Activated CD4-positive, alpha-beta T cell treated with anti-CD3 and anti-CD28 coated beads, Interleukin-2, amount 10 ng/mL, durations not matched to agents 24 days and 14 days (primary cell): ENCODE measurements around the gene EIF4A3. TPM values are rescaled to one million over a fixed set of nuclear protein-coding genes. Genes with fewer than 3 reads are reported as not detected.
A peak's percentile ranks its signal among the peaks of the same experiment; 100 is the strongest.

ENCODE experiments used
- DNase-seq: peaks from one replicate; pipeline ENCODE4 v3.0.0; 2022
- H3K27ac Mint-ChIP-seq: one replicate; pipeline ENCODE4 v1.8.0; 2022; ENCODE audit warnings: mild to moderate bottlenecking, mixed read lengths
- H3K27me3 Mint-ChIP-seq: one replicate; pipeline ENCODE4 v1.8.0; 2022; ENCODE audit warnings: mixed read lengths
- H3K36me3 Mint-ChIP-seq: one replicate; pipeline ENCODE4 v1.8.0; 2022; ENCODE audit warnings: low read depth, mild to moderate bottlenecking, mixed read lengths
- H3K4me1 Mint-ChIP-seq: one replicate; pipeline ENCODE4 v1.8.0; 2021; ENCODE audit warnings: mixed read lengths
- H3K4me3 Mint-ChIP-seq: one replicate; pipeline ENCODE4 v1.8.0; 2022; ENCODE audit warnings: mild to moderate bottlenecking, moderate library complexity, mixed read lengths
- H3K9me3 Mint-ChIP-seq: one replicate; pipeline ENCODE4 v1.8.0; 2021; ENCODE audit warnings: mixed read lengths
- intact Hi-C: fragments of 100-400 bp; cut with micrococcal nuclease; formaldehyde crosslinking; loops from one replicate; pipeline ENCODE4 v1.15.1; 2023
- total RNA-seq: library from RNA; stranded (reverse); gene quantifications from 2 replicates; pipeline ENCODE4 v1.2.3, GENCODE V29; 2022

The EIF4A3 gene
- total RNA-seq, 1 donor from 2014 or later, result 192 TPM

- peaks cover 3% of the 10 kb centered on the region for H3K4me1 Mint-ChIP-seq
- H3K36me3 Mint-ChIP-seq, result peaks cover 80% of the 10 kb centered on the region
- intact Hi-C loops, result no loop called here
- no peak for DNase-seq
- no peak overlapping the region for H3K4me3 Mint-ChIP-seq
- peak overlapping the region; percentile 25 for H3K27ac Mint-ChIP-seq
- no peaks in the 10 kb centered on the region for H3K9me3 Mint-ChIP-seq
- H3K27me3 Mint-ChIP-seq, result no peaks in the 10 kb centered on the region
These were observed 9.8 kb downstream of the EIF4A3 start for GRCh38 chr17:80137131-80137530.

DNA sequence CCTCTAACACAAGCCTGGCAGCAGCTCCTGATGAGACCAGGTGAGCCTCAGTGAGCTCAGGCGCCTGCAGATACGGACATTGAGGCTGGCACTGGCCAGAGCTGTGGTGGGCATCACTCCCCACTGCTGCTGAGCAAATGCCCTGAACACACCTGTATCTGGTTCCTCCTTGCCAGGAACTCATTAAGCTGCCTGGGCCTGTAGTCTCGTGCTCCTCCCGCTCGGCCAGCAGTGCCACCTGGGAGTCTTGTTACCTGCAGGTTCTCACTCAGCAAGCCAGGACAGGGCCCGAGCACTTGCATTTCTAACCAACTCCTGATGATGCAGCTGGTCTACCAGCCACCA is 13.3 kb downstream of the EIF4A3 start:
- no peak for DNase-seq
- Mint-ChIP-seq H3K4me3 (no peak overlapping the region), H3K9me3 (no peaks in the 10 kb centered on the region), H3K27ac (no peak overlapping the region), H3K36me3 (peaks cover 50% of the 10 kb centered on the region), H3K4me1 (no peaks in the 10 kb centered on the region), H3K27me3 (peaks cover 10% of the 10 kb centered on the region)
- intact Hi-C loops, result no loop called here

GRCh38 chr17:80132906-80133625 is 13.9 kb downstream of the EIF4A3 start:
- intact Hi-C loops, result no loop called here
- H3K4me1 Mint-ChIP-seq, result no peaks in the 10 kb centered on the region
- no peak overlapping the region for H3K4me3 Mint-ChIP-seq
- peaks cover 15% of the 10 kb centered on the region for H3K27me3 Mint-ChIP-seq
- H3K36me3 Mint-ChIP-seq, result peaks cover 47% of the 10 kb centered on the region
- no peak for DNase-seq
- no peak overlapping the region for H3K27ac Mint-ChIP-seq
- H3K9me3 Mint-ChIP-seq, result no peaks in the 10 kb centered on the region

DNA sequence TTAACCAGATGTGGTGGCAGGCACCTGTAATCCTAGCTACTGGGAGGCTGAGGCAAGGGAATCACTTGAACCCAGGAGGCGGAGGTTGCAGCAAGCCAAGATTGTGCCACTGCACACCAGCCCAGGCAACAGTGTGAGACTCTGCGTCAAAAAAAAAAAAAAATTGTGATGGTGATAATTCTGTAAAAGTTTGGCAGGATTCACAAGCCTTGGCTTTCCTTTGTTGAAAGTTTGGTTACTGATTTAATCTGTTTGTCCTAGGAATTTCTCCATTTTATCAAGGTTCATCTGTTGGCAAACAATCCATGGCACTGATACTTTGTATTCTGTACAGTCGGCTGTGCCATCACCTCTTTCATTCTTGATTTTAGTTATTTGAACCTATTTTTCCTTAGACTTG is 15.9 kb downstream of the EIF4A3 start:
- no peaks in the 10 kb centered on the region for H3K9me3 Mint-ChIP-seq
- H3K4me1 Mint-ChIP-seq, result no peaks in the 10 kb centered on the region
- H3K27me3 Mint-ChIP-seq, result peaks cover 26% of the 10 kb centered on the region
- intact Hi-C loops, result no loop called here
- no peak for DNase-seq
- peaks cover 27% of the 10 kb centered on the region for H3K36me3 Mint-ChIP-seq
- no peak overlapping the region for H3K4me3 Mint-ChIP-seq
- no peak overlapping the region for H3K27ac Mint-ChIP-seq

GRCh38 chr17:80129006-80129565 is 17.8 kb downstream of the EIF4A3 start:
- intact Hi-C loops, result no loop called here
- Mint-ChIP-seq H3K27me3 (peaks cover 28% of the 10 kb centered on the region), H3K36me3 (peaks cover 13% of the 10 kb centered on the region), H3K4me3 (no peak overlapping the region), H3K27ac (no peak overlapping the region), H3K4me1 (no peaks in the 10 kb centered on the region), H3K9me3 (no peaks in the 10 kb centered on the region)
- DNase-seq, result no peak

DNA sequence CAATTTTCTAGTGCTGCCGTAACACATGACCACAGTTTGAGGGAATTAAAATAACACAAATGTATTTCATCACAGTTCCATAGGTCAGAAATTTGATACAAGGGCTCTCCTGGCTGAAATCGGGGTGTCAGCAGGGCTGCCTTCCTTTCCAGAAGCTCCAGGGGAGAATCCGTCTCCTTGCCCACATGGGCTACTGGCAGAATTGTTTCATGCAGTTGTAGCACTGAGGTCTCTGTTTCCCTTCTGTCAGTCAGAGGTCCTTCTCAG is 20.5 kb downstream of the EIF4A3 start:
- Mint-ChIP-seq H3K9me3 (no peaks in the 10 kb centered on the region), H3K27ac (no peak overlapping the region), H3K4me1 (no peaks in the 10 kb centered on the region), H3K27me3 (peaks cover 28% of the 10 kb centered on the region), H3K36me3 (no peaks in the 10 kb centered on the region), H3K4me3 (no peak overlapping the region)
- intact Hi-C loops, result no loop called here
- no peak for DNase-seq

DNA sequence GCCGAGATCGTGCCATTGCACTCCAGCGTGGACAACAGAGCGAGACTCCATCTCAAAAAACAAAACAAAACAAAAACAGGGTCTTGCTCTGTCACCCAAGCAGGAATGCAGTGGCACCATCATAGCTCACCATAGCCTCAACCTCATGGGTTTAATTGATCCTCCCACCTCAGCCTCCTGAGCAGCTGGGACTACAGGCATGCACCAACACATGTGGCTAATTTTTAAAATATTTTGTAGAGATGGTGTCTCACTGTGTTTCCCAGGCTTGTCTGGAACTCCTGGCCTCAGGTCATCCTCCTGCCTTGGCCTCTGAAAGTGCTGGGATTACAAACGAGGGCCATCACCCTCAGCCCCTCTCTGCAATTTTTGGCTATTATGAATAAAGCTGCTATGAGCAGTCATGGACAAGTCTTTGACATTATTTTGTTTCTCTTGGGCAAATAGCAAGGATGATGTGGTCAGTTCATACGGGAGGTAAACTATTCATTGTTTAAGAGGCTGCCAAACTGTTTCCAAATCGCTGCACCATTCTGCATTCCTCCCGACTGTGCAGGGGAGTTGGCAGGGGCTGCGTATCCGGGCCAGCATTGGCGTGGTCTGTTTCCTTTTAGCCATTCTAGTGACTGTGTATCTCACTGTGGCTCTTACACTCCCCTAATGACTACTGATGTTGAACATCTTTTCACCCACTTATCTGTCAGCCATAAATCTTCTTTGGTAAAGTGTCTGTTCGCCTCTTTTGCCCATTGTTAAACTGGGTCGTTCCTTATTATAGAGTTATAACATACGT is 21.1 kb downstream of the EIF4A3 start:
- no peak overlapping the region for H3K4me3 Mint-ChIP-seq

GRCh38 chr17:80124351-80124981 is 22.5 kb downstream of the EIF4A3 start:
- intact Hi-C loops, result no loop called here
- no peak overlapping the region for H3K4me3 Mint-ChIP-seq
- H3K9me3 Mint-ChIP-seq, result no peaks in the 10 kb centered on the region
- H3K4me1 Mint-ChIP-seq, result no peaks in the 10 kb centered on the region
- no peak overlapping the region for H3K27ac Mint-ChIP-seq
- H3K27me3 Mint-ChIP-seq, result peaks cover 25% of the 10 kb centered on the region
- H3K36me3 Mint-ChIP-seq, result no peaks in the 10 kb centered on the region
- DNase-seq, result no peak

More for the DNA sequence above, 21.1 kb downstream of the EIF4A3 start:
- H3K36me3 Mint-ChIP-seq, result no peaks in the 10 kb centered on the region
- H3K27me3 Mint-ChIP-seq, result peaks cover 28% of the 10 kb centered on the region
- no peak for DNase-seq
- no peaks in the 10 kb centered on the region for H3K9me3 Mint-ChIP-seq
- H3K4me1 Mint-ChIP-seq, result no peaks in the 10 kb centered on the region
- no peak overlapping the region for H3K27ac Mint-ChIP-seq
- intact Hi-C loops, result no loop called here

DNA sequence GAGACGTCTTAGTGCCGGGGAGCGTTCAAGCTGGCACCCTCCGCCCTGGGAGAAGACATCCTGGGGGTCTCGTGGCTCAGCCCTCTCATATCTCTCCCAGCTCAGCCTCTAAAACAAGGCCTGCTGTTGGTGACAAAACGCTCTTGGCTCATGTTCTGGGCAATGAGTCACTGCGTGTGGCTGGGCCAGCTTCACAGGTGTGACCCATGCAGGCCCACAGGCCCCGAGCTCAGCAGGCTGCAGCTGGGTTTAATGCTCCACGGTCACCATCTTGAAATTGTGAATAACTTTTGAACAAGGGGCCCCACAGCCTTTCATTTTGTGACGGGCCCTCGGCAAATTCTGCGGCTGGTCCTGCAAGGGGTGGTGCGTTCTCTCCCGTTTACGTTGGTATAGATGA is 23.1 kb downstream of the EIF4A3 start:
- intact Hi-C loops, result no loop called here
- no peak overlapping the region for H3K4me3 Mint-ChIP-seq

DNA sequence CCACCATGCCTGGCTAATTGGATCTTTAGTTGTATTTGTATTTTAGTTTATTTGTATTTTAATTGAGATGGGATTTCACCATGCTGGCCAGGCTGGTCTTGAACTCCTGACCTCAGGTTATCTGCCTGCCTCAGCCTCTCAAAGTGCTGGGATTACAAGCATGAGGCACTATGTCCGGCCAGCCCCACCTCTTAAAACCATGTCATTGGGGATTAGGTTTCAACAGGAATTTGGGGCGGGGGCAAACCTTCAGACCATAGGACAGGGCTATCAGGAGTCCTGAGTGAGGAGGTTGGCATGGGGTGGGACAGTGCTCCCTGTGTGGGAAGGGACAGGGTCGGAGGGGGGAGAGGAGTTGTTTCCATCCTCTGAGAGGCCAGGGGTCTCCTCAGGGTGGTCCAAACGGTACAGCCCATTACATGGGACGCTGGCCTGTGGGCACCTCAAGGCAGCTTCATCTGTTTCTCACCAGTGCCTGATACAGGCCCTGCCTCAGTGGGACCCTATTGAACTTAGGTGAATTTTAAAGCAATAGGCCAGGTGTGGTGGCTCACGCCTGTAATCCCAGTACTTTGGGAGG is 23.9 kb downstream of the EIF4A3 start:
- Mint-ChIP-seq H3K36me3 (no peaks in the 10 kb centered on the region), H3K27me3 (peaks cover 13% of the 10 kb centered on the region), H3K9me3 (no peaks in the 10 kb centered on the region), H3K4me1 (no peaks in the 10 kb centered on the region), H3K27ac (no peak overlapping the region), H3K4me3 (no peak overlapping the region)
- no peak for DNase-seq
- intact Hi-C loops, result no loop called here

More for the DNA sequence above, 23.1 kb downstream of the EIF4A3 start:
- peaks cover 20% of the 10 kb centered on the region for H3K27me3 Mint-ChIP-seq
- no peaks in the 10 kb centered on the region for H3K4me1 Mint-ChIP-seq
- no peaks in the 10 kb centered on the region for H3K36me3 Mint-ChIP-seq
- DNase-seq, result no peak
- no peaks in the 10 kb centered on the region for H3K9me3 Mint-ChIP-seq
- no peak overlapping the region for H3K27ac Mint-ChIP-seq

DNA sequence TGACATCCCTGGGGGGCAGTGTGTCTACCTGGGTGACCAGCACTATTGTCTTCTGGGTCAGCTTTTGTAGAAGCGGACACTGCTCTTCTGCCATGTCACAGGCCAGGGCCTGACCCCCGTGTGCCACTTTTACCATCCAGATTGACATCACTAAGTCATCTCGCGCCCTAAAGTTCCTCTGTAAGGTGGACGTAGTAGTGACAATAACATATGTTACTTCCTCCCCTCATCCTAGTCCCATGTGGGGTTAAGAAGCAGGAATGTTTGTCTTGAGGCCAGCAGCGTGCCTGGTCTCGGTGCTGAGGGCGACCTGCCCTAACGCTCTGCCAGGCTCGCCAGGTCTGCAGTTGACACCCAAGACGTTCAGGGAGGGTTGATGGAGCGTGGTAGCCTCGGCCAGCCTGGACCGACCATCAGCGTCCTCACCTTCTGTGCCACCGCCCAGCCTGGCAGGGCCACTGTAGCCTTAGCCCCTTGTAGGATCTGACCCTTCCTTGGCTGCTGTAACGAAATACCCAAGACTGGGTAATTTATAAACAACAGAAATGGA is 24.8 kb downstream of the EIF4A3 start:
- Mint-ChIP-seq H3K9me3 (no peaks in the 10 kb centered on the region), H3K4me1 (no peaks in the 10 kb centered on the region), H3K36me3 (no peaks in the 10 kb centered on the region), H3K27me3 (peaks cover 8% of the 10 kb centered on the region), H3K4me3 (no peak overlapping the region), H3K27ac (no peak overlapping the region)
- no peak for DNase-seq
- intact Hi-C loops, result no loop called here

DNA sequence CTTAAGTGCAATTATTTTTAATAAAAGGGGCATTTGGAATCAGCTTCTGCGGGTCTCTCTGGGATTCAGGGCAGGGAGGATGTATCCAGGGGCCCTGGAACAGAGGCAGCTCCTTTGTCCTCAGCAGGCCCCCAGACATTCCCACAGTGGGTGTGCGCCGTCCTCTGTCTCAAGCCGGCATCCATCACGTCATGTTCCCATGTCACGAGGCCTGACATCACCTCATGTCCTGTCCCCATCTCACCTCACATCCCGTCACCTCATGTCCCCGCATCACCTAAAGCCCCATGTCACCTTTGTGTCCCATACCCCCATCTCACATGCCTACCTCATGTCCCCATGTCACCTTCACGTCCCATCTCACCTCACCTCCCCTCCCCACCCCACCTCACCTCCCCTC is 27.1 kb downstream of the EIF4A3 start:
- peaks cover under 1% of the 10 kb centered on the region for H3K27me3 Mint-ChIP-seq

GRCh38 chr17:80119271-80119791 is 27.6 kb downstream of the EIF4A3 start:
- Mint-ChIP-seq H3K9me3 (no peaks in the 10 kb centered on the region), H3K27ac (no peak overlapping the region), H3K4me3 (no peak overlapping the region), H3K27me3 (peaks cover 2% of the 10 kb centered on the region), H3K4me1 (peaks cover 1% of the 10 kb centered on the region), H3K36me3 (no peaks in the 10 kb centered on the region)
- no peak for DNase-seq
- intact Hi-C loops, result no loop called here

More for the DNA sequence above, 27.1 kb downstream of the EIF4A3 start:
- H3K4me1 Mint-ChIP-seq, result peaks cover under 1% of the 10 kb centered on the region
- no peak overlapping the region for H3K27ac Mint-ChIP-seq
- H3K36me3 Mint-ChIP-seq, result no peaks in the 10 kb centered on the region
- no peak for DNase-seq
- intact Hi-C loops, result no loop called here
- H3K9me3 Mint-ChIP-seq, result no peaks in the 10 kb centered on the region
- H3K4me3 Mint-ChIP-seq, result no peak overlapping the region
